Stimulated activated CD4-positive, alpha-beta T cell treated with anti-CD3 and anti-CD28 coated beads, Interleukin-4, amount 100 ng/mL, for 1 hour (primary cell): ENCODE results near the gene HIP1.
"Not testable (repeated sequence)": the region's sequence is repeated elsewhere in the genome, so short reads cannot be mapped to it uniquely, and the experiment has no call there.

Experiments used
- DNase-seq: peaks from one replicate; pipeline ENCODE4 v3.0.0-alpha.2; 2020

HIP1 gene

DNA sequence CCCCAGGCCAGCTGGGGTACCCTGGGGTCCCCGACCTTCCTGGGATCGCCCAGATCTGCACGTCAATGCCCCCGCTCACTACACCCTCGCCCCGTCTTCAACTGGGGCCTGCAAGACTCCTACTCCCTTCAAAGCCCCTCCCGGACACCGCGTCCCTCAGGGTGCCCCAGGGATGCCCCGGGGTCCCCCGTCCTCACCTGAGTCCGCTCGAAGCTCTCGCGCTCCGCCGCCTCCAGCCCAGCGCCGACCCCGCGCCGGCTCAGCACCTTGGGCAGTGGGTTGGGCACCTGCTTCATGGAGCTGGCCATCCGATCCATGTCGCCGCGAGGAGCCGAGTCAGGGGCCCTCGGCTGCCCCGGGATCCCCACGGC, at the start of gene HIP1:
TSS of gene HIP1 (minus strand) at position 338 of the 371 bp plus-strand sequence. CDS start at position 317, 21 bp downstream.
- no peak for DNase-seq

DNA sequence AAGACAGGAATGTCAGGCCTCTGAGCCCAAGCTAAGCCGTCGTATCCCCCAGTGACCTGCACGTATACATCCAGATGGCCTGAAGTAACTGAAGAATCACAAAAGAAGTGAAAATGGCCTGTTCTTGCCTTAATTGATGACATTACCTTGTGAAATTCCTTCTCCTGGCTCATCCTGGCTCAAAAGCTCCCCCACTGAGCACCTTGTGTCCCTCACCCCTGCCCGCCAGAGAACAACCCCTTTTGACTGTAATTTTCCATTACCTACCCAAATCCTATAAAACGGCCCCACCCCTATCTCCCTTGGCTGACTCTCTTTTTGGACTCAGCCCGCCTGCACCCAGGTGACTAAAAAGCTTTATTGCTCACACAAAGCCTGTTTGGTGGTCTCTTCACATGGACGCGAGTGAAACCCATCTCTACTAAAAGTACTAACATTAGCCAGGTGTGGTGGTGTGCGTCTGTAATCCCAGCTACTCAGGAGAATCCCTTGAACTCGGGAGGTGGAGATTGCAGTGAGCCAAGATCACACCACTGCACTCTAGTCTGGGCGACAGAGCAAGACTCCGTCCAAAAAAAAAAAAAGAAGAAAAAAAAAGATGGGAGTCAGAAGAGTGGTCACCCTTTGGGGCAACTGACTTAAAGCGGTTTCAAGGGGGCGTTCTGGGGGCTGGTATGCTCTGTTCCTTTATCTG, 49.6 kb upstream of the HIP1 start:
- DNase-seq: not testable (repeated sequence)

DNA sequence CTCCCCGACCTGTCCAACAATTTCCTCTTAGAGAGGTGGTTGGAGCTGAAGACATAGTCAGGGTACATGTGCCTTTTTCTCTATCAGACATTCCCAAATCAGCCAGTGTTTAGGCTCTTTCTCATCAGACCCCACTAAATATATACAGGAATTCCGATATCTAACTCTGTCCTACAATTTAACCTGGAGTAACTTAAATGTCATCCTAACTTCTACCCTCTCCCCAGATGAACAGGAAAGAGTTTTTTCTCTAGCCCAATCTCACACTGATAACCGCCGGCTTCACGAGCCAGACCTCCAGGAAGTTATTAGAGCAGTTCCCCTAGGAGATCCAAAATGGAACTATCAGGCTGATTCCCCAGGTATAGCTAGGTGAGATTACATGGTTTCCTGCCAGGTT, 44.3 kb upstream of the HIP1 start:
- not testable (repeated sequence) for DNase-seq

DNA sequence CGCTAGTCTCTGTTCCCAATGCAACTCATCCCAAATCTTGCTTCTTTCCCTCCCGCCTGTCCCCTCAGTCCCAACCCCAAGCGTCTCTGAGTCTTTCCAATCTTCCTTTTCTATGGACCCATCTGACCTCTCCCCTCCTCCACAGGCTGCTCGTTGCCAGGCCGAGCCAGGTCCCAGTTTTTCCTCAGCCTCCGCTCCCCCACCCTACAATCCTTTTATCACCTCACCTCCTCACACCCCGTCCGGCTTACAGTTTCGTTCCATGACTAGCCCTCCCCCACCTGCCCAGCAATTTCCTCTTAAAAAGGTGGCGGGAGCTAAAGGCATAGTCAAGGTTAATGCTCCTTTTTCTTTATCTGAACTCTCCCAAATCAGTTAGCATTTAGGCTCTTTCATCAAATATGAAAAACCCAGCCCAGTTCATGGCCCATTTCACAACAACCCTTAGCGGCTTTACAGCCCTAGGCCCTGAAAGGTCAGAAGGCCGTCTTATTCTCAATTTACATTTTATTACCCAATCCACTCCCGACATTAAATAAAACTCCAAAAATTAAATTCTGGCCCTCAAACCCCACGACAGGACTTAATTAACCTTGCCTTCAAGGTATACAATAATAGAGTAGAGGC, 42.0 kb upstream of the HIP1 start:
- DNase-seq: not testable (repeated sequence)

DNA sequence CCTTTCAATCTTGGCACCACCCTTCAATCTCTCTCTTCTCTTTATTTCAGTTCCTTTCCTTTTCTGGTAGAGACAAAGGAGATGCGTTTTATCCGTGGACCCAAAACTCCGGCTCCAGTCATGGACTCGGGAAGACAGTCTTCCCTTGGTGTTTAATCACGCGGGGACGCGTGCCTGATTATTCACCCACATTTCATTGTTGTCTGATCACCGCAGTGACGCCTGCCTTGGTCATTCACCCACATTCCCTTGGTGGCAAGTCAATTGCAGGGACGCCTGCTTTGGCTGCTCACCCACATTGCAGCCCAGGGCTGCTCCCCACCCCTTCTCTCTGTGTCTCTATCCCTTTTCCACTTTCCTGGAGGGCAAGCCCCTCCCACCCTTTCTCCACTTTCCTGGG, 40.8 kb upstream of the HIP1 start:
- not testable (repeated sequence) for DNase-seq

DNA sequence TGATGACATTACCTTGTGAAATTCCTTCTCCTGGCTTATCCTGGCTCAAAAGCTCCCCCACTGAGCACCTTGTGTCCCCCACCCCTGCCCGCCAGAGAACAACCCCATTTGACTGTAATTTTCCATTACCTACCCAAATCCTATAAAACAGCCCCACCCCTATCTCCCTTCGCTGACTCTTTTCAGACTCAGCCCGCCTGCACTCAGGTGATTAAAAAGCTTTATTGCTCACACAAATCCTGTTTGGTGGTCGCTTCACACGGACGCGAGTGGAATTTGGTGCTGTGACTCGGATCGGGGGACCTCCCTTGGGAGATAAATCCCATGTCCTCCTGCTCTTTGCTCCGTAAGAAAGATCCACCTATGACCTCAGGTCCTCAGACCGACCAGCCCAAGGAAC, 40.3 kb upstream of the HIP1 start:
- not testable (repeated sequence) for DNase-seq

GRCh38 chr7:75776295-75776971, 37.7 kb upstream of the HIP1 start:
- peak; percentile 46 for DNase-seq

GRCh38 chr7:75773958-75774357, 35.2 kb upstream of the HIP1 start:
- DNase-seq: not testable (repeated sequence)

- no peak for DNase-seq
Measured at GRCh38 chr7:75772081-75773077, 33.6 kb upstream of the HIP1 start, which contains the start of gene CCL26. TSS of gene CCL26 (minus strand) at chr7:75772211. CDS start at chr7:75772176, 35 bp downstream.

DNA sequence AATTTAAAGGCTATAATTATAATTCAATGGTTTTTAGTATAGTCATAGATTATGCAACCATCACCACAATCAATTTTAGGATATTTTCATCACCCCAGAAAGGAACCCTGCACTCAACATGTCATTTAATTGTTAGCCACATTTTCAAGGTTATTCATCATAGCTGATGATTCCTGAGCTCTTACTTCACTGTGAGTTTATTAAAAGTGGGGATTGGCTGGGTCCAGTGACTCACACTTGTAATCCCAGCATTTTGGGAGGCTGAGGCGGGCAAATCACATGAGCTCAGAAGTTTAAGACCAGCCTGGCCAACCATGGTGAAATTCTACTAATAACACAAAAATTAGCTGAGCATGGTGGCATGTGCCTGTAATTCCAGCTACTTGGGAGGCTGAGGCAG, 32.5 kb upstream of the HIP1 start:
- DNase-seq: no peak

GRCh38 chr7:75762350-75762917, 23.7 kb upstream of the HIP1 start:
- DNase-seq: no peak

DNA sequence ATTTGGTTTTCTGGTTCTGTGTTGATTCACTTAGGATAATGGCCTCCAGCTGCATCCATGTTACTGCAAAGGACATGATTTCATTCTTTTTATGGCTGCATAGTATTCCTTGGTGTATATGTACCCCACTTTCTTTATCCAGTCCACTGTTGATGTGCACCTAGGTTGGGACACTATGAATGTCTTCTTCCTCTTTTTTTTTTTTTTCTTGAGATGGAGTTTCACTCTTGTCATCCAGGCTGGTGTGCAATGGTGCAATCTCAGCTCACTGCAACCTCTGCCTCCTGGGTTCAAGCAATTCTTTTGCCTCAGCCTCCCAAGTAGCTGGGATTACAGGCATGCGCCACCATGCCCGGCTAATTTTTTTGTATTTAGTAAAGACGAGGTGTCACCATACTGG, 23.1 kb upstream of the HIP1 start:
- DNase-seq: not testable (repeated sequence)

DNA sequence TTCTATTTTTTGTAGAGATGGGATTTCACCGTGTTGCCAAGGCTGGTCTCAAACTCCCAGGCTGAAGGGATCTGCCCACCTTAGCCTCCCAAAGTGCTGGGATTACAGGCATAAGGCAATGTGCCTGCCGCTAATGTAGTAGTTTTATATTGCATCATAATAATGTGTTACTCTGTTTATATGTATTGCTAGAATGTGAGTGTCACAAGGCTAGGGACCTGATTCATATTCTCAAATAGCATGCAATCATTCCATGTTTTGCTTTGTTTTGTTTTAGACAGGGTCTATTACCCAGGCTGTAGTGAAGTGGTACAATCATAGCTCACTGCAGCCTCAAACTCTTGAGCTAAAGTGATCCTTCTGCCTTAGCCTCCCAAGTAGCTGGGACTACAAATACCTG, 19.8 kb upstream of the HIP1 start:
- no peak for DNase-seq

DNA sequence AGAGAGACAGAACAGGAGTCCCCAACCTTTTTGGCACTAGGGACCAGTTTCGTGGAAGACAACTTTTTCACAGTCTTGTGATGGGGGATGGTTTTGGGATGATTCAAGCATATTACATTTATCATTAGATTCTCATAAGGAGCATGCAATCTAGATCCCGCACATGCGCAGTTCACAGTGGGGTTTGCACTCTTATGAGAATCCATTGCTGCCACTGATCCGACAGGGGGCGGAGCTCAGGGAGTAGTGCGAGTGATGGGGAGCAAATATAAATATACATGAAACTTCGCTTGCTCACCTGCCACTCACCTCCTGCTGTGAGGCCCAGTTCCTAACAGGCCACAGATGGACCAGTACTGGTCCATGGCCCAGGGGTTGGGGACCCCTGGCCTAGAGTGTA, 19.1 kb upstream of the HIP1 start:
- no peak for DNase-seq

DNA sequence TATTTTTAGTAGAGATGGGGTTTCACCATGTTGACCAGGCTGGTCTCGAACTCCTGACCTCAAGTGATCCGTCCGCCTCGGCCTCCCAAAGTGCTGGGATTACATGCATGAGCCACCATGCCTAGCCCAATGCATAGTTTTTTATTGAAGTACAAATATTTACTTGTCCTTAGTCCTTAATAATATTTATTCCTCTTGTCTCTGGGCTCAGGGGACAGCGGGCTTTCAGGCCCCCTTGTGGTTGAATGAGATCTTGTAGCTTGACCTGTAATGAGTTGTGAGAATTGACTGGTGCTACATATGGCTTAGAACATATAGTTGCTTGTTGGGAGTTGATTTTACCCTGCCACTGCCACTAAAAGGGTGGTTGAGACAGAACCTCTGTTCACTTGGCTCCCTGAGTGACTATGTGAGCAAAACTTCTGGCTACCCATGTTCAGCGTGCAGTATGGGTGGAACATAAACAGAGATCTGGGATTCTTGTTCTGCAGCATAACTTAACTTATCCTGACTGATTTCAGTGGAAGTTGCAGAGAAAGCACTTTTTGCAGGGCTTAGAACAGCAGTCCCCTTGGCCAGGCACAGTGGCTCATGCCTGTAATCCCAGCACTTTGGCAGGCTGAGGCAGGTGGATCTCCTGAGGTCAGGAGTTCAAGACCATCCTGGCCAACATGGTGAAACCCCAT, 18.4 kb upstream of the HIP1 start:
- no peak for DNase-seq

DNA sequence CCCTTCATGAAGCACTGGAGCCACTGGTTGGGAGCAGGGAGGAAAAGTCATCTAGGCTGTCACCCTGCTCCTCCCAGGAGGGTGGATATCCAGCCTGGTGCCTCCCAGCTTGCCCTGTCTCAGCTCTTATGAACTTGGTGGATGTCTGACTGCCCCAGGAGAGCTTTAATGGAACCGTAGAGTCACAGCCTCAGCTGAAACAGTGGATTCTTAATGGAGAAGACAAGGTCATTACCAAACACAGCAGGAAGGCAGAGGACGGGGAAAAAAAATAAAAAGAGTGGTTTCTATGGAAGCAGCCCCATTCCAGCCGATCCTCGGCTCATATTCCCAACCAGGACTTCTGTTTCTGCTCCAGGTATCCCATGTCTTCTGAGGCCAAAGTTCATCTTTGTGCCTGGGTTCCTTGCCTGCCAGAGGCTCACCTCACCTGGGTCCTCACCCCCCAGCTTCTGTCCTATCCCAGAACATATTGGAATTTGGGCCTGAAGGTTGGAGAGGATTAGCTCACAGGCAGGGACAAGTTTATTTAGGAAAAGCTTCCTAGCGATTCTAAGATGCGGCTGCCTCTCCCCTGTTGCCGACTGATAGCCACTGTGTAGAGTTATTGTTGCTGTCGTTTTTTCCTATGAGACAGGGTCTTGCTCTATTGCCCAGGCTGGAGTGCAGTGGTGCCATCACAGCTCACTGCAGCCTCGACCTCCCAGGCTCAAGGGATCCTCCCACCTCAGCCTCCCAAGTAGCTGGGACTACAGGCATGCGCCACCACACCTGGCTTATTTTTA, 17.7 kb upstream of the HIP1 start:
- no peak for DNase-seq

GRCh38 chr7:75743455-75743859, 4.7 kb upstream of the HIP1 start:
- DNase-seq: no peak

DNA sequence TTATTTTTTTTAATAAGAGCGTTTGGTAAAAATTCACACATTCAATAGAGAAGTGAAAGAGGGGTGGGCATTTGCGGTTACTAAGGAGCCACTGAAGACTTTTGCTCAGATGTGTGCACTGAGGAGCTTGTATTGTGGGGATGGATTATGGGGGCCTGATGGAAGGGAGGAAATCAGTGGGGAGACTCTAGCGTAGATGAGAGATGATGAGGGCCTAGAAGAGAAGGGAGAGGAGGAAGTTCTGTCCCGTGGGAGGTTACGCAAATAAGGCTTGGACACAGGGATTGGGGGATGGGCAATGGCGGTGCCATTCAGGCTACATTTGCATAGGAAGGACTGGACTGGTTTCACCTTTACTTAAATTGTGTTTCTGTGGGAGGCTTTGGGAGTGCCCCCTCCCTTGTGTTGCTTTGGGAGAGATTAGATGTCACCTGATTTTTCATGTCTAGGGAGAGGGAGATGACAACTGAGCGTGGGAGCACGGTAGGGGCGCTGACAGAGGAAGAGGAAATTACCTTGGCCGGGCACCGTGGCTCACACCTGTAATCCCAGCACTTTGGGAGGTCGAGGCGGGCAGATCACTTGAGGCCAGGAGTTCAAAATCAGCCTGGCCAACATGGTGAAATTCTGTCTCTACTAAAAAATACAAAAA, 2.2 kb upstream of the HIP1 start:
- no peak for DNase-seq

GRCh38 chr7:75739796-75740672, 1.3 kb upstream of the HIP1 start:
- DNase-seq: no peak
